GM15510 (cell line): Measurements from ENCODE around the gene MAP2K5.

ENCODE experiments used
- POLR2A ChIP-seq: IDR thresholded peaks from 3 replicates; pipeline ENCODE4 v1.6.1; 2011; ENCODE audit warnings: borderline replicate concordance; ENCODE audit not compliant: insufficient read length; ENCODE audit errors: extremely low read depth

Gene MAP2K5

DNA sequence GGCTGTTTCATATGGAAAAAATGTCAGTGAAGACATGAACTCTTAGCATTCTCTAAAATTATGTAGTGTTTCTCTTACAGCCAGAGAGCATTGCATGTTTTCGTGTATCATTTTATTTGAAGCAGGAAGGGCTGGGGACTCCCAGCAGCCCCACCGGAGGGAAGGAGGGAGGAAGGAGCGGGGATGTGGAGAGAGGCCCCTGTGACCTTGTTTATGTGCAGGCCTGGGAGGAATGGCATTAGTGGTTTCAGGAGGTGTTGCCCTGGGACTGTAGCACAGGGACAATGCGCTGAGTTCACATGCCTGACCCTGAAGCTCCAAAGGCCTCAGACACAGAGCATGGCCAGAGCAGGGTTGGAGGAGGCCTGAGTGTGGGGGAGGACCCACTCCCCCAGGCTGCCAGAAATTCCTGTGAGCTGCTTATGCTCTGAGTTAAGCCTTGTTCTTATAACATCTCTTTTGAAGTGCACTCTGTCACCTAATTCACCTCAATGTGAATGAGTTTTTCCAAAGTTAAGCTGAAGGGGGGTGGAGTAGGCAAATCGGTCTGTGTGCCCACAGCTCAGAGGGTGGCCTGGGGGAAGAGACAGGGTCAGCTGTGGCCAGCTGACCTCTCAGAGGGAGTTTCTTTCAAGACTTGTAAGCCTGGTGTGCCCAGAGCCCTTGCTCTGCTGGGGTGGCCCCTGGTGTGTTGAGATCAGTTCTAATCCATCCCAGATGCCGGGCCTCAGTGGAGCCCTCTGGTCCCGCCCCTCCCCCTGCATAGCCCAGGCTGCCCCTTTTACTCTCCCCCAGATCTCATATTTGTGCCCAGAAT is 301.3 kb downstream of the MAP2K5 start:
- no peak for TF ChIP-seq POLR2A

GRCh38 chr15:67845974-67846373 is 303.5 kb downstream of the MAP2K5 start:
- no peak for TF ChIP-seq POLR2A

- TF ChIP-seq POLR2A, result no peak
Observed at GRCh38 chr15:67849538-67849937, 307.0 kb downstream of the MAP2K5 start.

- TF ChIP-seq POLR2A, result no peak
Observed at GRCh38 chr15:67850336-67850735, 307.8 kb downstream of the MAP2K5 start.

DNA sequence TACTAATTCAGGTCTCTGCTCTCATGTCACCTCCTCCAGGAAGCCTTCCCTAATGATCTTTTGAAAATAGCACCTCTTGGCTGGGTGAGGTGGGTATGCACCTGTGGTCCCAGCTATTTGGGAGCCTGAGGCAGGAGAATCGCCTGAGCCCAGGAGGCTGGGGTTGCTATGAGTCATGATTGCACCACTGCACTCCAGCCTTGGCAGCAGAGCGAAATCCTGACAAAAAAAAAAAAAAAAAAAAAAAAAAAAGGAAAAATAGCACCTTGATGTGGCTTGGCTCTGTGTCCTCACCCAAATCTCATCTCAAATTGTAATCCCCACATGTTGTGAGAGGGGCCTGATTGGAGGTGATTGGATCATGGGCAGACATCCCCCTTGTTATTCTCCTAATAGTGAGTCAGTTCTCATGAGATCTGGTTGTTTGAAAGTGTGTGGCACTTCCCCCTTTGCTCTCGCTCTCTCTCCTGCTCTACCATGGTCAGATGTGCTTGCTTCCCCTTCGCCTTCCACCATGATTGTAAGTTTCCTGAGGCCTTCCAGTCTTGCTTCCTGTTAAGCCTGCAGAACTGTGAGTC is 308.6 kb downstream of the MAP2K5 start:
- no peak for TF ChIP-seq POLR2A

- no peak for TF ChIP-seq POLR2A
Observed at GRCh38 chr15:67852418-67852817, 309.9 kb downstream of the MAP2K5 start.

GRCh38 chr15:67853454-67853853 is 311.0 kb downstream of the MAP2K5 start:
- TF ChIP-seq POLR2A, result no peak

DNA sequence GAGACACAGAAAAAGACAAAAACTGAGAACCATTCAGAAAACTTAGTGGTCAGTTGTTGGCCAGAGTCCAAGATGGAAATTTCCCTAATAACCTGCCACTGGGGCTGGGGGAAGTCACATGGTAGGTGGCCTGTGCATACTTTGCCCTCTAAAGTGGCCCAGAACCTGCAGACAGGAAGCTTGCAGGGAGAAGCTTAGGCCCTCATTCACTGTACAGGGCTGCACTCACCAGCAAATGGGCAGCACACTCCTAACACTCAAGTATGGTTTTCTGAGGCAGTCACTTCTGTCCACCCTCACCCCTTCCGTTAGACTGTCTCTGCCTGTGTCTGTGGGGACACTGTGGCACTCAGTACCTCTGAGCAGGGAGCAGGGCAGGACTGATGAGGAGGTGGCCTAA is 311.9 kb downstream of the MAP2K5 start:
- no peak for TF ChIP-seq POLR2A

- TF ChIP-seq POLR2A, result no peak
Observed at GRCh38 chr15:67855842-67856241, 313.3 kb downstream of the MAP2K5 start.
